GM18858 (cell line): ENCODE results near the gene LTN1.

Experiments
- ATAC-seq: cut with Tn5 transposase; IDR thresholded peaks from one replicate; pipeline ENCODE4 v1.9.1; 2021; ENCODE audit not compliant: unreplicated experiment

Gene LTN1

DNA sequence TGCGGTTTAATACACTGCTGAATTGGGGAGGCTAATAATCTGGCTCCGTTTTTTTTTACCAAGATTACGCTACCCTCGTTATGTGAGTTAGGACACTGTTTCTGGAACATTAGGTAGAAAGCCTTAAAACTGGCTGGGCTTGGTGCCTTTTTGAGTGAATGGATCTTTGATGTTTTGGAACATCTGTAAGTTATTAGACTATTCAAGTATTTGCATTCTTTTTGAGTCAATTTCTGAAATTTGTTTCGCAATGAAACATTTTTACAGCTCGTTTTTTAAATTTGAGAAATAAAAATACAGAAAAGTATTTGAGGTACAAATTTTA lies 106.9 kb downstream of the LTN1 start:
- ATAC-seq: no peak

DNA sequence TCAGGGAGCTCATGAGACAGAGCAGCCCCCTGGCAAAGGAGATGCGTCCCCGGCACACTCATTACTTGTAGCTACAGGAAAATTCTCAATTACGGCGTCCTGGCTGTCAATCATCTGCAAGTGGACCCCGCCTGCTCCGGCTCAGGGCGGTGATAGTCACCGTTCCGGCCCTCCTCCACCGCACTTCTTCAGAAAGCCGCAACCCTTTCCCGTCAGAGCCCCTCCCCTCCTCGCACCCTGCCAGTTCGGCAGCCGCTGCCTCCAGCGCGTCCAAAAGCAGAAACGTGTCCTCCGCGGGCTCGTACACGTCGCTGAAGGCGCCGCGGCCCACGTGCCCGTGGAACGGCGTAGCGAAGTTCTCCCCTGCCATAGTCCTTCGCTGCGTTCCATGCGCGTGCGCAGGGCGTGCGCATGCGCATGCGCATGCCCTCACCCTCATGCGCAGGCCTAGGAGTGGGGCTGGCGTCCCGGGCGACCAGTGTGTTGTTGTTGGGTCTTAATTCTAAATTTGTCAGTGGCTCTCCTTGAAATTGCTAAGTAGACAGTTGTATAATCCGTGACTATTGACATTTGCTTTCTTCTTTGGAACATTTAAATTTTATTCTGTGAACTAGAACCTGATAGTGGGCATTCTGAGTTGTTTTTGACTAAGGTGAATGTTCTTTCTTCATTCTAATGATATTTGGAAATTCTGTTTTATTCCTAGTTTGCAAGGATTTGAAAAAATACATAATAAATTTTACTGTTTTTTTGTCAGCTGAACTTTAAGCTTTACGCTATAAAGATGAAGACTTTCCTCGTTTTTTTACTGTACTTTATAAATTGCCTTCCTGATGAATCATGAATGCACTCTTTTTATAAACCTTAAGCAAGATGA lies 107.5 kb downstream of the LTN1 start:
- ATAC-seq: peak; percentile 90

- ATAC-seq: no peak
Observed at GRCh38 chr21:28884481-28884880, 108.2 kb downstream of the LTN1 start.

DNA sequence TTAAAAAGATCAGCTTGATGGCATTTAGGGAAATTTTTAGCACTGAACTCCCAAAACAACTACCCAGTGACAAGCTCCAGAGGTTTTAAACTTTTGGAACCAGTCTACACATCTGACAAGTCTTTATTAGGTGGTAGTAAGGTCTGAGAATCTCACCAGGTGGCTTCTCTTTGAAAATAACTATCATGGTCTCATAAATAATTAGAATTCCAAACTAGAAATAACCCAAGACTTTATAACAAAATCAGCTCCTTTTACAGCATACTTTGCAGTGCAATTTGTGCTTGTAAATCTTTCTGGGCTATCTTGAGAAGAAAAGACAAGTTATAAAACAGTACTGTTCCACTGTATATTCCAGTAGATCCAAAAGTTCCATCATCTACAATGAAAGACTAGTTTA lies 108.7 kb downstream of the LTN1 start:
- no peak for ATAC-seq

- no peak for ATAC-seq
Observed at GRCh38 chr21:28882345-28882744, 110.3 kb downstream of the LTN1 start.
